Activated T-cell treated with anti-CD3 and anti-CD28 coated beads, Interleukin-2, amount 50 U/mL, for 4 hours (primary cell): Measurements from ENCODE around the gene STX12. TPM values are rescaled to one million over a fixed set of nuclear protein-coding genes. Genes with fewer than 3 reads are reported as not detected.
A peak's percentile ranks its signal among the peaks of the same experiment; 100 is the strongest.
"Not testable (repeated sequence)": the region's sequence is repeated elsewhere in the genome, so short reads cannot be mapped to it uniquely, and the experiment has no call there.

Experiments
- ATAC-seq, 2 donors: fragments of 200-7000 bp; cut with Tn5 transposase; one replicate each; pipeline ENCODE4 v1.10.0; 2021
- DNase-seq: peaks from one replicate; pipeline ENCODE4 v3.0.0-alpha.2; 2020
- H3K27me3 Mint-ChIP-seq: one replicate; pipeline ENCODE4 v1.8.0; 2021; ENCODE audit warnings: low read depth, mixed read lengths
- H3K36me3 Mint-ChIP-seq: one replicate; pipeline ENCODE4 v1.8.0; 2022; ENCODE audit warnings: mixed read lengths; ENCODE audit not compliant: insufficient read depth
- H3K4me1 Mint-ChIP-seq: one replicate; pipeline ENCODE4 v1.8.0; 2021; ENCODE audit warnings: low read depth, mixed read lengths
- H3K4me3 Mint-ChIP-seq: one replicate; pipeline ENCODE4 v1.8.0; 2021; ENCODE audit warnings: mild to moderate bottlenecking, moderate library complexity, mixed read lengths
- H3K9me3 Mint-ChIP-seq: one replicate; pipeline ENCODE4 v1.8.0; 2021; ENCODE audit warnings: mixed read lengths
- total RNA-seq, 3 donors: library from RNA; stranded (reverse); gene quantifications; one replicate each; pipeline ENCODE4 v1.2.1, GENCODE V29; 2021

Gene STX12
- total RNA-seq, 3 donors from 2014 or later = 18.5 to 27.2 (median 25.2) TPM

DNA sequence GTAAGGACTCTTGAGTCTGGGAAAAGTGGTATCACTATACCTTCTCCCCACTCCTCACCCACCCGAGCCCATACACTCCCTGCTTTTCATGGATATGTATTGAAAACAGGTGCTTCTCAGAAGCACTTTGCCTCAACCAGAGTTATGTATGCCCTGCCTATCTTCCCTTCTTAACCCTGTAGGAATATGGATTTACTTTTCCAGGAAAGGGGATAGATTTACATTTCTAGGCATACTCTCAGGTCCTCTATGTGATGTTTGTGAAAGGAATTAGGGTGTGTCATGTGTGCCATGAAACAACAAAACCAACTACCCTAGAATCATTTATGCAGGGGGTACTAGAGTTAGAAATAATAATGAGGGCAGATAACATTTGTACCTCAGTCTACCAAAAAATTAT is 11.0 kb upstream of the STX12 start:
- H3K4me3 Mint-ChIP-seq = no peak overlapping the region
- H3K36me3 Mint-ChIP-seq = peaks cover 14% of the 10 kb centered on the region
- H3K4me1 Mint-ChIP-seq = no peaks in the 10 kb centered on the region
- H3K27me3 Mint-ChIP-seq = no peaks in the 10 kb centered on the region
- DNase-seq = no peak
- no peak for ATAC-seq
- no peaks in the 10 kb centered on the region for H3K9me3 Mint-ChIP-seq

DNA sequence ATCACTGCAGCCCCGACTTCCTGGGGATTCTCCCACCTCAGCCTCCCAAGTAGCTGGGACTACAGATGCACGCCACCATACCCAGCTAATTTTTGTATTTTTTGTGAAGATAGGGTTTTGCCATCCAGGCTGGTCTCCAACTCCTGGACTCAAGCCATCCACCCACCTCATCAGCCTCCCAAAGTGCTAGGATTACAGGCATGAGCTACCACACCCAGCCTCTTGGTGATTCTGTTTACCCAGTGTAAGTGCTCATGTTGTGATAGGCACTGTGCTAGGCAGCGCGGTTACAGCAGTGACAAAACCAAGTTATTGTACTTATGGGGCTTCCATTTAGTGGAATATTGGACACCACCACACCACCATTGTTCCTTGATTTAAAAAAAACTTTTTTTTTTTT is 9.7 kb upstream of the STX12 start:
- peaks cover 11% of the 10 kb centered on the region for H3K36me3 Mint-ChIP-seq
- H3K9me3 Mint-ChIP-seq = no peaks in the 10 kb centered on the region
- H3K27me3 Mint-ChIP-seq = no peaks in the 10 kb centered on the region
- no peaks in the 10 kb centered on the region for H3K4me1 Mint-ChIP-seq
- DNase-seq (no peak), ATAC-seq (no peak)
- no peak overlapping the region for H3K4me3 Mint-ChIP-seq

DNA sequence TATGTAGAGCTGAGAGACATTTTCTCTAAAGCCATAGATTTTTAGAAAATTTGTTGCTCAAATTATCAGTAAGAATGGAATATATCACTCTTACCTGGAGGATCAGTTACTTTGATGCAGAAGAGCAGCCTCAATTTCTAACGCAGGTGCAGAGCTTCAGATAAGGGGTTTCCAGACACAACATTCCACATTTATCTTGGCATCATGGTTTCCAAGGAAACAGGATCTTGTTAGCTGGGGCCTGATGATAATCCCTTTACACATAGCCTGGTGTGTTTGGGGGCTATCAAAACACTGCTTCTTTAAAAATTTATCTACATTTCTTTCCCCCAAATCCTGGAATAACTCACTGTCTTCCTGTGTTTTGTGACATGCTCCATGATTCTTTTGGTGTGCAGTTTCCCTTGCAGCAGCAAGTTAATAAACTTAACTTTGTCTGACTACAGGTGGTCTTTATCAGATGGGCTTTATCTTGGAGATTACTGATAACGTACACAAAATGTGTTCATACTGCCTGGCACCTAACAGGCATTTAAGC is 2.7 kb upstream of the STX12 start:
- Mint-ChIP-seq H3K4me1 (peaks cover 19% of the 10 kb centered on the region), H3K4me3 (no peak overlapping the region), H3K9me3 (no peaks in the 10 kb centered on the region), H3K36me3 (peaks cover under 1% of the 10 kb centered on the region), H3K27me3 (no peaks in the 10 kb centered on the region)
- ATAC-seq = no peak
- DNase-seq = no peak

DNA sequence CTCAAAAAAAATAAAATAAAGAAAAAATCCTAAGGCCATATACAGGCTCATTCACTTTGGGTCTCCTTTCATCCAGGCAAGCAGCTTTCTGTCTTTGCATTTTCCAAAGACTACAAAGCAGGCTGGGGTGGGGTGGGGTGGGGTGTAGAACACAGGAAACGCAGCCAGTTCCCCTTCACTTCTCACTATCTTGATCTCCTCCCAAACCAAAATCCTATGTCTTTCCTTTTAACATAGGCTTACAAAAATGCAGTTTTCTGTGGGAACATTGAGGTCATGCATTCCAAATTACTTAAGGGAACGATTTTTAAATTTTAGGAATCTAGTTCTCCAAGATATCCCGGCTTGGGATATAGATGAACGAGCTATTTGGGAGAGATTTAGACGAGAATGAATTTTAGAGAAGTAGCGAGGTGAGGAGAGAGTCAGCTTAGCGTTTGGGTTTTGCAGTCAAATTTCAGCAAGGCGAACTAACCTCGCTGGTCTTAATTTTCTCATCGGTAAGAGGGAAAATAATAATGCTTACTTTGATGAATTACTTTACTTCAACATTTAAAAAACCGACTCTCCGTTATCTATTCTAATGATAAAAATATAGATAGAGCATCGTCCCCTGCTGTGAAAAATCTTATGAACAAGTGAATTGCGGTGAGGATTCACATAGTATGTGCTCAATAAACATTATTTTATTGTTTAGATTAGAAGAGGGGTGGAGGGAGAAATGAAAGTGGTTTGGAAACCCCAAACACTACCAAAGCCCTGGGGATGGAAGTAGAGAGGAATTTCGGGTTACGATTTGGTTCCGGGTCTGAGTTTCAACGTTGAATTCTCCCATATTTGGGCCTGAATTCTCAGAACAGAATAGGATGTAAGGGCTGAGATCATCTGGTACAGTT is 735 bp upstream of the STX12 start:
- DNase-seq = no peak

DNA sequence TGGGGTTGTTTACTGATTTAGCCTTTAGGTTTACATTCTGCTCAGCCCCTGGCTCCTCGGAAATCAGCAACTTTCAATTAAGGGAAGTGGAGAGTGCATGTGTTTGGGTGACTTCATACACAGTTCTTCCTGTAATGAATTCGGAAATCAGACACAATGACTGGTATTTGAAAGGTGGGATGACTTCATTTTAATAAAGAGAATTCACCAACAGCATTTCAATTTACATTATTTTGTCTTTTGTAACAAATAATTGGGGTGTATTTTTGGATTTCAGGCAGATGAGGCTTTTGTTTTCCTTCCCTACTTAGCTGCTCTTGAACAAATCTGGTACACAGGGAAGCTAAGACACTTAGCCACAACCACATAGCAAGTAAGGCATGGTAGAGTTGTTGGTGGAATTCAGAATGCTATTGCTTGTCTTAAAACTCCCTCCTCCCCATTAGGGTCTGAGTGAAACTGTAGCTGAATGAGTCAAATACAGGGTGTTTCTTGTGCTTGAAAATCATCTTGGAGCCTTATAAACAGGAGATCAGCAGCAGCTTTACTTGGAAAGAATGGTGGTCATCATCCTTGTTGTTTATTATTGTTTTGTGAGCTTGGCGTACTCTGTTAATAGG is 917 bp downstream of the STX12 start:
- peaks cover 11% of the 10 kb centered on the region for H3K36me3 Mint-ChIP-seq
- peak overlapping the region; percentile 97 for H3K4me3 Mint-ChIP-seq
- H3K9me3 Mint-ChIP-seq = no peaks in the 10 kb centered on the region
- ATAC-seq = peak; percentile 3 to 8
- no peak for DNase-seq
- H3K27me3 Mint-ChIP-seq = no peaks in the 10 kb centered on the region
- H3K4me1 Mint-ChIP-seq = peaks cover 35% of the 10 kb centered on the region

More for the DNA sequence above, 735 bp upstream of the STX12 start:
- ATAC-seq = no peak
- peaks cover 10% of the 10 kb centered on the region for H3K36me3 Mint-ChIP-seq
- H3K4me3 Mint-ChIP-seq = peak overlapping the region; percentile 97
- H3K27me3 Mint-ChIP-seq = no peaks in the 10 kb centered on the region
- peaks cover 32% of the 10 kb centered on the region for H3K4me1 Mint-ChIP-seq
- H3K9me3 Mint-ChIP-seq = no peaks in the 10 kb centered on the region

DNA sequence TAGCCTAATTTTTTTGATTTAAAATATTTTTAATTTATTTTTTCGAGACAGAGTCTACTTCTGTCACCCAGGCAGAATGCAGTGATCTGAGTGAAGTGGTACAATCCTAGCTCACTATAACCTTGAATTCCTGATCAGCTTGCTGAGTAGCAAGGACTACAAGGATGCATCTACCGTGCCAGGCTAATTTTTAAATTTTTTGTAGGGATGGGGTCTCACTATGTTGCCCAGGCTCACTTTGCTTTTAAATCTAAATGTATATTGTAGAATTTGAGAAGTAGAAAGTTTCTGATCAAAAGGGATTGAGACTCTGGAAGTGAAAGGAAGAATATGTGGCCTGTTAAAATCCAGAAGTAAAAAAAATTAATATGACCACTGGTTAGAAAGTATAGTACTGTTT is 1.6 kb downstream of the STX12 start:
- peaks cover 35% of the 10 kb centered on the region for H3K4me1 Mint-ChIP-seq

DNA sequence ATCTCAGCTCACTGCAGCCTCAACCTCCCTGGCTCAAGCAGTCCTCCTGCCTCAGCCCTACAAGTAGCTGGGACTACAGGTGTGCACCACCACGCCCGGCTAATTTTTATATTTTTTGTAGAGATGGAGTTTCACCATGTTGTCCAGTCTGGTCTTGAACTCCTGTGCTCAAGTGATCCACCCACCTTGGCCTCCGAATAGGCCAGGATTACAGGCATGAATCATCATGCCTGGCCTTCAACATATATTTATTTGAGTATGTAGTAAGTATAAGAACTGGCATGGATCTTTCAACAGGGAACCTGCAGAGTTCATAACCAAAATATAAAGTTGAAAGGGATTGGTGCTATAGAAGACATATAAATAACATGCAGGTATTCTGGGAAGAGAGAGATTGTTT is 2.3 kb downstream of the STX12 start:
- DNase-seq, H3K9me3 Mint-ChIP-seq, ATAC-seq, H3K27me3 Mint-ChIP-seq, H3K4me3 Mint-ChIP-seq: not testable (repeated sequence)
- Mint-ChIP-seq H3K4me1 (peaks cover 35% of the 10 kb centered on the region), H3K36me3 (peaks cover 14% of the 10 kb centered on the region)

More for the DNA sequence above, 1.6 kb downstream of the STX12 start:
- H3K27me3 Mint-ChIP-seq = no peaks in the 10 kb centered on the region
- no peak overlapping the region for H3K4me3 Mint-ChIP-seq
- H3K9me3 Mint-ChIP-seq = no peaks in the 10 kb centered on the region
- DNase-seq (no peak), ATAC-seq (no peak)
- H3K36me3 Mint-ChIP-seq = peaks cover 14% of the 10 kb centered on the region

DNA sequence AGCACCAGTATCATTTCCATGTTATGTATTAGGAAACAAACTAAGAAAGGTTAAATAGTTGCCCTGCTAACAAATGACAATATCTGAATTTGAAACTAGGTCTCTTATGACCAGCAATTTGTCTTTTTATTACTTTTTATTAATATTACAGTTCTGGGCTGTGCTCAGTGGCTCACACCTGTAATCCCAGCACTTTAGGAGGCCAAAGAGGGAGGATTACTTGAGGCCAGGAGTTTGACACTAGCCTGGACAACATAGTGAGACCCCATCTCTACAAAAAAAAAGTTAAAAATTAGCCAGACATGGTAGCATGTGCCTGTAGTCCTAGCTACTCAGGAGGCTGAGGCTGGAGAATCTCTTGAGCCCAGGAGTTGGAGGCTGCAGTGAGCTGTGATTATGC is 3.3 kb downstream of the STX12 start:
- not testable (repeated sequence) for H3K4me3 Mint-ChIP-seq, H3K27me3 Mint-ChIP-seq, DNase-seq, ATAC-seq, H3K9me3 Mint-ChIP-seq
- Mint-ChIP-seq H3K4me1 (peaks cover 35% of the 10 kb centered on the region), H3K36me3 (peaks cover 14% of the 10 kb centered on the region)

DNA sequence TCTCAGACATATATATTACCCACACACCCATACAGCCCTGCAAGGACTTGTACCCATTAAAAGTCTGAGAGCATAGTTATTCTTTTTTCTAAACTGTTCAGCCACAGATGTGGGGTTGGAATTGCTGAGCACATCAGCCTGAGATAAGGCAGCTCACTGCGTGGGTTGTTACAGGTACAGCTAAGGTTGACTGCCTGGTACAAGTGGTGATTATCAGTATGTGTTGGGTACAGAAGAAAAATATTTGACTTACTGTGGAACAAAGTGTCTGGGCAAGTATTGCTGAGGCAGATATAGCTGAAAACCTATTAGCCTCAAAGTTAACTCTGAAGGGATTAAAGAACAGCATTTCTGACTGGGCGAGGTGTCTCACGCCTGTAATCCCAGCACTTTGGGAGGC is 5.0 kb downstream of the STX12 start:
- H3K36me3 Mint-ChIP-seq = peaks cover 14% of the 10 kb centered on the region
- H3K9me3 Mint-ChIP-seq = no peaks in the 10 kb centered on the region
- DNase-seq (no peak), ATAC-seq (no peak)
- no peaks in the 10 kb centered on the region for H3K27me3 Mint-ChIP-seq
- H3K4me1 Mint-ChIP-seq = peaks cover 27% of the 10 kb centered on the region
- H3K4me3 Mint-ChIP-seq = no peak overlapping the region

DNA sequence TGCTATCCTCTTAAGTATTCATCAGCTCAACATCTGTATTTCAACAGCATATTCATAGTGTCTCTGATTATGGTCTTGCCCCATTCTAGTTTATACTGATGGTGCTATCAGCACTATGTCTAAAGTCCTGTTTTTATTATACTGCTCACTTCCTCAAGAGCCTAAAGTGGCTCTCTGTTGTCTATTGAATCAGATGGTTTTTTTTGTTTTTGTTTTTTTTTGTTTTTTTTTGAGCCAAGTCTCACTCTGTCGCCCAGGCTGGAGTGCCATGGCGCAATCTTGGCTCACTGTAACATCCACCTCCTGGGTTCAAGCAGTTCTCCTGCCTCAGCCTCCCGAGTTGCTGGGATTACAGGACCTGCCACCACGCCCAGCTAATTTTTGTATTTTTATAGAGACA is 6.1 kb downstream of the STX12 start:
- peaks cover 22% of the 10 kb centered on the region for H3K4me1 Mint-ChIP-seq
- DNase-seq (no peak), ATAC-seq (no peak)
- no peaks in the 10 kb centered on the region for H3K27me3 Mint-ChIP-seq
- H3K4me3 Mint-ChIP-seq = no peak overlapping the region
- H3K36me3 Mint-ChIP-seq = peaks cover 14% of the 10 kb centered on the region
- no peaks in the 10 kb centered on the region for H3K9me3 Mint-ChIP-seq

DNA sequence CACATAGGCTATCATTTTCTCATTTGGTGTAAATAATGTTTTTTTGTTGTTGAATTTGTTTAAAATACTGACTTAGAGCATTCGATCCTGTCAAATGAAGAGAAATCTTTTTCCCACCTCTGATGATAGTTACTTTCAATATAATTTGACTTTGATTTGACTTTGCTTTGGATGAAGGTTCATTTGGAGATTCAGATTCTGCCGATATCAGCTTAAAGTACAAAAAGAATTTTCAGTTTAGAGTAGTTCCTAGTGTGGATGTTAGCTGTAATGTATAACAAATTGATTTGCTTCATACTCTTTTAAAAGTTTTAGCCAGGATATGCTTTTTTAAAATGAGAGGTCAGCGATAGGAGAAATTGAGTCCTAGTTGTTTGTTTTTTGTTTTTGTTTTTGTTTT is 9.9 kb downstream of the STX12 start:
- no peak overlapping the region for H3K4me3 Mint-ChIP-seq
- no peaks in the 10 kb centered on the region for H3K27me3 Mint-ChIP-seq
- H3K36me3 Mint-ChIP-seq = peaks cover 4% of the 10 kb centered on the region
- DNase-seq (no peak), ATAC-seq (no peak)
- peaks cover 19% of the 10 kb centered on the region for H3K4me1 Mint-ChIP-seq
- H3K9me3 Mint-ChIP-seq = no peaks in the 10 kb centered on the region

DNA sequence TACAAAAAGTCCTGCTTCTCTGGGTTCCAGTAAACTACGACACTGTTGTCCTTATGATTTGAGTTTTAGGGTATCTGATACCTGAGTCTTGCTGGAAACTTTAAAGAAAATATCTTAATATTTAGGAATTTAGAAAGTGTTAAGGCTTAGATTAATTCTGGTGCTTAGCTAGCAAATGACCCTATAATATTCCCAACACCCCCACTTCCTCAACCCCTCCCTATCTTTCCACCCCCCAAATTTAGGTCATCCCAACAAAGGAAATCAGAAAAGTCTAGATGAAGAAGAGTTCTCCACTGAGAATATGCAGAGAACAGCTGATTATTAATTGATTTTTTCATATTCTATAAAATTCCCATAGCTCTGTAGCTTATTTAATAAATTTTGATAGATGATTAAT is 11.7 kb downstream of the STX12 start:
- peaks cover 16% of the 10 kb centered on the region for H3K4me1 Mint-ChIP-seq
- DNase-seq (no peak), ATAC-seq (no peak)
- H3K9me3 Mint-ChIP-seq = no peaks in the 10 kb centered on the region
- peaks cover 5% of the 10 kb centered on the region for H3K36me3 Mint-ChIP-seq
- H3K4me3 Mint-ChIP-seq = no peak overlapping the region
- no peaks in the 10 kb centered on the region for H3K27me3 Mint-ChIP-seq

DNA sequence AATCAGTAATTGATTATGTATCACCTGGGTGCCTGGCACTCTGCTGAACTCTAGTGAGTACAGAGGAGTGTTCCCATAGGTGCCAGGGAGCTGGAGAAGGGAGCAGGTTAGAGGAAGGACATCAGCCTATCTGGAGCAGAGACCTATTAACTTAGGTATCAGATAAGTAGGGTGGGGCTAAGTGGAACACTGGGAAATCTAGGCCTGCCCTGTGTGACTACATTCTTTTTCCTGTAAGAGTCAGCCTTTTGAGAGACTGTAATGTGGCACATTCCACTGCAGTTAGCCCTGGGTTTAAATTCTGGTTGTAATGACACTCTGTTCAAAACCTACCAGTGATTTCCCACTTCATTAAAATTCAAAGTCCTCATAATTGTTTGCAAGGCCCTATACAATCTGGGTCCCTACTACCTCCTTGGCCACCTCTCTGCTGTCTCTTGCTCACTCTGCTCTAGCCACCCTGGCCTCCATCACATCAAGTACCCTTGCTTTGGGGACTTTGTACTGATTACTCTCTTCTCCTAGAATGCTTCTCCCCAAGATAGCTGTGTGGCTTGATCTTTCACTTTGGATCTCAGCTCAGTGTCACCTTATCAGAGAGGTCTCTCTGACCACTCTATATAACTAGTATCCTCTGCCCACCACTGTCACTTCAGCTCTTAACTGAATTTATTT is 12.9 kb downstream of the STX12 start:
- Mint-ChIP-seq H3K36me3 (peaks cover 13% of the 10 kb centered on the region), H3K4me1 (peaks cover 16% of the 10 kb centered on the region), H3K27me3 (no peaks in the 10 kb centered on the region), H3K4me3 (no peak overlapping the region), H3K9me3 (no peaks in the 10 kb centered on the region)
- no peak for DNase-seq
- no peak for ATAC-seq

DNA sequence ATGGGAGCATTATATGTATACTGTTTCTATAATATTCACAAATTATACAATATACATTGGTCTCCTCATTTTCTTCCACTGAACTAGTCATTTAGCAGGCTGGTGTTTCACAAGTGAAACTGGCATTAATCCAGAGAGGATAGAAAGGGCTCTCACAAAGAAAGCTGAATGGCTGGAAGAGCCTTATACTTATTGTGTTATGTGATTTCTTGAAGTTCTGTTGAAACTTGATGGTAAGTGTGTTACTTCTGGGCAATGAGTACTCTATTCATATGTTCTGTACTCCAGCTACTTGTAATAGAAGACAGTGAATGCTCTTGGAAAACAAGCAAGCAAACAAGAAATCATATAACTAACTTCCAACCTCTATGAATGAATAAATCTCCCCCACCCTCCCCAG is 14.9 kb downstream of the STX12 start:
- DNase-seq (no peak), ATAC-seq (no peak)
- Mint-ChIP-seq H3K27me3 (no peaks in the 10 kb centered on the region), H3K36me3 (peaks cover 13% of the 10 kb centered on the region), H3K4me1 (peaks cover 15% of the 10 kb centered on the region), H3K9me3 (no peaks in the 10 kb centered on the region), H3K4me3 (no peak overlapping the region)
